ENCODE results near the gene SURF2.
"Not testable (repeated sequence)": the region's sequence is repeated elsewhere in the genome, so short reads cannot be mapped to it uniquely, and the experiment has no call there.

The SURF2 gene

GRCh38 chr9:133356391-133357091 is at the start of gene SURF2, which contains the start of gene SURF1:
Gene SURF2, plus strand, starts transcription at chr9:133356550. Its CDS starts 43 bp downstream, at chr9:133356593.
Gene SURF1, minus strand, starts transcription at chr9:133356487. Its CDS starts 34 bp downstream, at chr9:133356453.
- FAIRE-seq: no peak

GRCh38 chr9:133307301-133307700 is 49.0 kb upstream of the SURF2 start:
- FAIRE-seq: no peak

GRCh38 chr9:133309608-133310007 is 46.7 kb upstream of the SURF2 start:
- no peak for FAIRE-seq

- no peak for FAIRE-seq
Measured at GRCh38 chr9:133315997-133316396, 40.4 kb upstream of the SURF2 start.

GRCh38 chr9:133317551-133317950 is 38.8 kb upstream of the SURF2 start:
- FAIRE-seq: not testable (repeated sequence)

GRCh38 chr9:133320421-133320881 is 35.9 kb upstream of the SURF2 start:
- FAIRE-seq: no peak

GRCh38 chr9:133321411-133321935 is 34.9 kb upstream of the SURF2 start:
- no peak for FAIRE-seq

- FAIRE-seq: no peak
Measured at GRCh38 chr9:133322701-133323100, 33.6 kb upstream of the SURF2 start.

- FAIRE-seq: no peak
Measured at GRCh38 chr9:133323211-133323610, 33.1 kb upstream of the SURF2 start.

GRCh38 chr9:133323991-133324703 is 32.2 kb upstream of the SURF2 start:
- FAIRE-seq: no peak

- not testable (repeated sequence) for FAIRE-seq
Measured at GRCh38 chr9:133327021-133327420, 29.3 kb upstream of the SURF2 start.

GRCh38 chr9:133327834-133328484 is 28.4 kb upstream of the SURF2 start:
- FAIRE-seq: no peak

GRCh38 chr9:133329306-133330156 is 26.8 kb upstream of the SURF2 start:
- FAIRE-seq: not testable (repeated sequence)

GRCh38 chr9:133331221-133331620 is 25.1 kb upstream of the SURF2 start:
- no peak for FAIRE-seq

GRCh38 chr9:133331641-133332380 is 24.5 kb upstream of the SURF2 start:
- no peak for FAIRE-seq

GRCh38 chr9:133332381-133332730 is 24.0 kb upstream of the SURF2 start:
- FAIRE-seq: no peak

GRCh38 chr9:133333011-133333410 is 23.3 kb upstream of the SURF2 start:
- no peak for FAIRE-seq

GRCh38 chr9:133333566-133333965 is 22.8 kb upstream of the SURF2 start:
- no peak for FAIRE-seq

- FAIRE-seq: no peak
Measured at GRCh38 chr9:133334161-133334560, 22.2 kb upstream of the SURF2 start.

GRCh38 chr9:133334888-133335287 is 21.5 kb upstream of the SURF2 start:
- not testable (repeated sequence) for FAIRE-seq

Measured in endometrium (tissue), 2 donors.